Measurements from ENCODE around the gene FUOM. TPM values are rescaled to one million over a fixed set of nuclear protein-coding genes. Genes with fewer than 3 reads are reported as not detected.
A peak's percentile ranks its signal among the peaks of the same experiment; 100 is the strongest.

The FUOM gene
- total RNA-seq, 1 experiment from 2014 or later: 41.8 TPM

DNA sequence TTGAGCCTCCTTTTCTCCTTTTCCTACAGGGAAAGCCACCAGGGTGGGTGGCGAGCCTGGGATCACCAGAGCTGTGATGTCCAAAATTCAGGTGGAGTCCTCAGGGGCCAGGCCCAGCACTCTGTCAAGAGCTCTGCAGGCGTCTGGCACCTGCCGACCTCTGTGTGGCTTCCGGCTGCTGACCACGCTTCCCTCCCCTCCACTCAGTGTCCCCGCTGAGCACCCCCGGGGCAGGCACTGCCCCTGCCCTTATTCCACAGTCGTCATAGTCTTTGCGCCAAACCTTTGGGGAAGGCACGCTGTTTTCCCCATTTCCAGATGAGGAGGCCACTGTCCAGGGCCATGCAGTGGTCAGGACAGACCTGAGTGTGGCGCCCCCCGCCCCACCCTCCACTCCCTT lies 43.7 kb upstream of the FUOM start:
- H4K91ac ChIP-seq (ENCODE audit: insufficient read length, low read depth, low read length): no peak overlapping the region
- Mint-ChIP-seq H3K4me3 (no peak overlapping the region), H3K4me1 (no peaks in the 10 kb centered on the region), H3K9me3 (no peaks in the 10 kb centered on the region), H3K27me3 (ENCODE audit: low read depth) (no peaks in the 10 kb centered on the region), H3K27ac (0 out of 7 replicates have a peak overlapping the region, but pooled peaks of 1 of the 3 experiments have one; percentile 46), H3K36me3 (ENCODE audit: insufficient read depth in 1 of 3, low read depth in 3 of 3) (peaks cover 67 to 90% (median 89%) of the 10 kb centered on the region in 3 experiments; a peak in 6 of 7 replicates)
- no peaks in the 10 kb centered on the region for H3K79me1 ChIP-seq (ENCODE audit: insufficient read depth, low read depth, low read length, poor library complexity, severe bottlenecking)
- no peak overlapping the region for H4K5ac ChIP-seq (ENCODE audit: insufficient read length, low read depth, low read length)
- H3T11ph ChIP-seq (ENCODE audit: low read length): no peak overlapping the region
- no peak for TF ChIP-seq CTCF (conservative IDR thresholded peaks at IDR 0.05)
- no peaks in the 10 kb centered on the region for H3K4me1 ChIP-seq (ENCODE audit: insufficient read depth, low read length)
- no peak overlapping the region for H2BK15ac ChIP-seq (ENCODE audit: low read depth, low read length)
- no peak overlapping the region for H2BK5ac ChIP-seq (ENCODE audit: insufficient read length, low read length)
- H2BK120ac ChIP-seq (ENCODE audit: low read depth, low read length, poor library complexity, severe bottlenecking): no peak overlapping the region
- H3K56ac ChIP-seq (ENCODE audit: insufficient read length, low read depth, low read length): no peak overlapping the region
- H3K23me2 ChIP-seq (ENCODE audit: insufficient read length, low read depth, low read length, poor library complexity, severe bottlenecking): no peaks in the 10 kb centered on the region
- H3K4ac ChIP-seq (ENCODE audit: low read depth, low read length): no peak overlapping the region
- H2BK12ac ChIP-seq (ENCODE audit: insufficient read length, low read depth, low read length): no peak overlapping the region
- H4K8ac ChIP-seq (replicated peaks; ENCODE audit: insufficient read length, low read depth, low read length): no peak overlapping the region
- no peak overlapping the region for H3K4me2 ChIP-seq (ENCODE audit: insufficient read depth, insufficient read length, low read length)
- no peak overlapping the region for H2BK20ac ChIP-seq (ENCODE audit: low read depth, low read length, poor library complexity, severe bottlenecking)
- H2AFZ ChIP-seq (ENCODE audit: low read length): no peak overlapping the region
- H3K9me3 ChIP-seq (ENCODE audit: control insufficient read depth, low read depth, low read length): no peaks in the 10 kb centered on the region
- H3K23ac ChIP-seq (ENCODE audit: insufficient read length, low read depth, low read length): no peak overlapping the region
- no peak overlapping the region for H3K14ac ChIP-seq (ENCODE audit: insufficient read depth, low read length)
- no CpG with 5 or more reads among the region's 12 CpGs for WGBS (ENCODE audit: extremely low coverage, insufficient read length, low lambda C conversion rate)
- H4K20me1 ChIP-seq (ENCODE audit: control insufficient read depth, insufficient read depth, insufficient read length): no peaks in the 10 kb centered on the region
- H2AK5ac ChIP-seq (ENCODE audit: insufficient read length, low read length): no peak overlapping the region
- no peak overlapping the region for H3K9ac ChIP-seq (ENCODE audit: extremely low read depth, insufficient read length, low read length)
- H3K27ac ChIP-seq (ENCODE audit: insufficient read length, low read depth, low read length): no peak overlapping the region
- no peak for DNase-seq
- no peaks in the 10 kb centered on the region for H3K27me3 ChIP-seq (ENCODE audit: insufficient read depth, low read length)
- no peak overlapping the region for H3K18ac ChIP-seq (ENCODE audit: insufficient read length, low read depth, low read length)
- H3K79me2 ChIP-seq (ENCODE audit: insufficient read depth, low read length): 0 out of 2 replicates have a peak, but pooled peaks cover 1% of the 10 kb centered on the region
